Panc1 (cell line): ENCODE data around the gene SULT1A4.
"Not testable (repeated sequence)": the region's sequence is repeated elsewhere in the genome, so short reads cannot be mapped to it uniquely, and the experiment has no call there.

ENCODE experiments used
- POLR2AphosphoS5 ChIP-seq: IDR thresholded peaks from 2 replicates; pipeline ENCODE4 v1.6.1; 2012; ENCODE audit warnings: mild to moderate bottlenecking, low read depth, low read length, moderate library complexity
- SIN3A ChIP-seq: IDR thresholded peaks from 2 replicates; pipeline ENCODE4 v1.6.1; 2012; ENCODE audit warnings: low read depth, mild to moderate bottlenecking, low read length, moderate library complexity, borderline replicate concordance; ENCODE audit not compliant: insufficient read depth
- TCF7L2 ChIP-seq: IDR thresholded peaks from 2 replicates; pipeline ENCODE4 v1.6.1; 2011; ENCODE audit warnings: mild to moderate bottlenecking, low read depth, low read length, inconsistent platforms
- TF ChIP-seq, protein P1 (sequence below): fragments of 450-650 bp; IDR thresholded peaks from 2 replicates; pipeline ENCODE4 v1.5.1; 2017; ENCODE audit warnings: mild to moderate bottlenecking
- TF ChIP-seq, protein P2 (sequence below), 2 experiments: IDR thresholded peaks; 2 replicates each; pipeline ENCODE4 v1.6.1; 2011 to 2012; ENCODE audit warnings: low read depth in 2 of 2, control low read depth in 1 of 2, low read length in 1 of 2, mild to moderate bottlenecking in 1 of 2, moderate library complexity in 1 of 2; ENCODE audit not compliant: insufficient read depth in 1 of 2

DNA sequence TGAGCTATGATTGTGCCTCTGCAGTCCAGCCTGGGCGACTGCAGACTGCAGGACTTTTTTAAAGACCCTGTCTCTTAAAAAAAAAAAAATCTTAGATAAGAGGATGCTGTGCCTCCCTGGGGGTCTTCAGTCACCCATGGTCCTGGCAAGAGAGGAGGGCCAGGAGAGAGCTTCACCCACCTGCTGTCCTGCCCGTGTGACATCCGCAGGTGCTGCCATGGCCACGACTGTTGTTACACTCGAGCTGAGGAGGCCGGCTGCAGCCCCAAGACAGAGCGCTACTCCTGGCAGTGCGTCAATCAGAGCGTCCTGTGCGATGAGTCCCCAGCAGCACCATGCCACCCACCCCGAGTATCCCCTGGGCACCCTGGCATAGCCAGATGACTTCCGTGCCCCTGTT is 22.6 kb downstream of the SULT1A4 start:
- TF ChIP-seq, protein P1, sequence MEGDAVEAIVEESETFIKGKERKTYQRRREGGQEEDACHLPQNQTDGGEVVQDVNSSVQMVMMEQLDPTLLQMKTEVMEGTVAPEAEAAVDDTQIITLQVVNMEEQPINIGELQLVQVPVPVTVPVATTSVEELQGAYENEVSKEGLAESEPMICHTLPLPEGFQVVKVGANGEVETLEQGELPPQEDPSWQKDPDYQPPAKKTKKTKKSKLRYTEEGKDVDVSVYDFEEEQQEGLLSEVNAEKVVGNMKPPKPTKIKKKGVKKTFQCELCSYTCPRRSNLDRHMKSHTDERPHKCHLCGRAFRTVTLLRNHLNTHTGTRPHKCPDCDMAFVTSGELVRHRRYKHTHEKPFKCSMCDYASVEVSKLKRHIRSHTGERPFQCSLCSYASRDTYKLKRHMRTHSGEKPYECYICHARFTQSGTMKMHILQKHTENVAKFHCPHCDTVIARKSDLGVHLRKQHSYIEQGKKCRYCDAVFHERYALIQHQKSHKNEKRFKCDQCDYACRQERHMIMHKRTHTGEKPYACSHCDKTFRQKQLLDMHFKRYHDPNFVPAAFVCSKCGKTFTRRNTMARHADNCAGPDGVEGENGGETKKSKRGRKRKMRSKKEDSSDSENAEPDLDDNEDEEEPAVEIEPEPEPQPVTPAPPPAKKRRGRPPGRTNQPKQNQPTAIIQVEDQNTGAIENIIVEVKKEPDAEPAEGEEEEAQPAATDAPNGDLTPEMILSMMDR: not testable (repeated sequence)
- TF ChIP-seq, protein P2, sequence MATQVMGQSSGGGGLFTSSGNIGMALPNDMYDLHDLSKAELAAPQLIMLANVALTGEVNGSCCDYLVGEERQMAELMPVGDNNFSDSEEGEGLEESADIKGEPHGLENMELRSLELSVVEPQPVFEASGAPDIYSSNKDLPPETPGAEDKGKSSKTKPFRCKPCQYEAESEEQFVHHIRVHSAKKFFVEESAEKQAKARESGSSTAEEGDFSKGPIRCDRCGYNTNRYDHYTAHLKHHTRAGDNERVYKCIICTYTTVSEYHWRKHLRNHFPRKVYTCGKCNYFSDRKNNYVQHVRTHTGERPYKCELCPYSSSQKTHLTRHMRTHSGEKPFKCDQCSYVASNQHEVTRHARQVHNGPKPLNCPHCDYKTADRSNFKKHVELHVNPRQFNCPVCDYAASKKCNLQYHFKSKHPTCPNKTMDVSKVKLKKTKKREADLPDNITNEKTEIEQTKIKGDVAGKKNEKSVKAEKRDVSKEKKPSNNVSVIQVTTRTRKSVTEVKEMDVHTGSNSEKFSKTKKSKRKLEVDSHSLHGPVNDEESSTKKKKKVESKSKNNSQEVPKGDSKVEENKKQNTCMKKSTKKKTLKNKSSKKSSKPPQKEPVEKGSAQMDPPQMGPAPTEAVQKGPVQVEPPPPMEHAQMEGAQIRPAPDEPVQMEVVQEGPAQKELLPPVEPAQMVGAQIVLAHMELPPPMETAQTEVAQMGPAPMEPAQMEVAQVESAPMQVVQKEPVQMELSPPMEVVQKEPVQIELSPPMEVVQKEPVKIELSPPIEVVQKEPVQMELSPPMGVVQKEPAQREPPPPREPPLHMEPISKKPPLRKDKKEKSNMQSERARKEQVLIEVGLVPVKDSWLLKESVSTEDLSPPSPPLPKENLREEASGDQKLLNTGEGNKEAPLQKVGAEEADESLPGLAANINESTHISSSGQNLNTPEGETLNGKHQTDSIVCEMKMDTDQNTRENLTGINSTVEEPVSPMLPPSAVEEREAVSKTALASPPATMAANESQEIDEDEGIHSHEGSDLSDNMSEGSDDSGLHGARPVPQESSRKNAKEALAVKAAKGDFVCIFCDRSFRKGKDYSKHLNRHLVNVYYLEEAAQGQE (IDR thresholded peaks at IDR 0.05; ENCODE audit: insufficient read depth in 1 of 2, low read depth in 2 of 2, low read length in 1 of 2): not testable (repeated sequence)
- not testable (repeated sequence) for TF ChIP-seq POLR2AphosphoS5, TCF7L2, SIN3A
